ENCODE measurements around the gene LMAN1L.

DNA sequence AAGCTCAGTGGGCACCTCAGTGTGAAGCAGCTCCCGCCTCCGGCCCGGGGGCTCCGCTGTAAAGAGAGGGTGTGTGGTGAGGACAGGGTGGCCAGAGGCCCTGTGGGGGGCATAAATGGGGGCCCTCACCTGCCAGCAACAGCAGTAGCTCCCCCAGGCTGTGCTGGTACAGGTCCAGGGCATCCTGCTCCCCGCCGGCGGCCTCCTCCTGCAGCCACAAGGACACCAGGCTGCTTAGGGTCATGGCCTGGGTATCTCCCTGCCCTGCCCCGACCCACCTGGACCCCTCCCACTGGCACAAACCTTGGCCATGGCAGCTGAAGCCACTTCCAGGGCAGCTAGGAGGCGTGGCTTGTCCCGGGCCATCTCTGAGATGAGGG is 25.5 kb downstream of the LMAN1L start:
- TF ChIP-seq, protein P1, sequence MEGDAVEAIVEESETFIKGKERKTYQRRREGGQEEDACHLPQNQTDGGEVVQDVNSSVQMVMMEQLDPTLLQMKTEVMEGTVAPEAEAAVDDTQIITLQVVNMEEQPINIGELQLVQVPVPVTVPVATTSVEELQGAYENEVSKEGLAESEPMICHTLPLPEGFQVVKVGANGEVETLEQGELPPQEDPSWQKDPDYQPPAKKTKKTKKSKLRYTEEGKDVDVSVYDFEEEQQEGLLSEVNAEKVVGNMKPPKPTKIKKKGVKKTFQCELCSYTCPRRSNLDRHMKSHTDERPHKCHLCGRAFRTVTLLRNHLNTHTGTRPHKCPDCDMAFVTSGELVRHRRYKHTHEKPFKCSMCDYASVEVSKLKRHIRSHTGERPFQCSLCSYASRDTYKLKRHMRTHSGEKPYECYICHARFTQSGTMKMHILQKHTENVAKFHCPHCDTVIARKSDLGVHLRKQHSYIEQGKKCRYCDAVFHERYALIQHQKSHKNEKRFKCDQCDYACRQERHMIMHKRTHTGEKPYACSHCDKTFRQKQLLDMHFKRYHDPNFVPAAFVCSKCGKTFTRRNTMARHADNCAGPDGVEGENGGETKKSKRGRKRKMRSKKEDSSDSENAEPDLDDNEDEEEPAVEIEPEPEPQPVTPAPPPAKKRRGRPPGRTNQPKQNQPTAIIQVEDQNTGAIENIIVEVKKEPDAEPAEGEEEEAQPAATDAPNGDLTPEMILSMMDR (conservative IDR thresholded peaks at IDR 0.05; ENCODE audit: low read depth, low read length) = no peak
- TF ChIP-seq EZH2phosphoT487 (IDR thresholded peaks at IDR 0.05; ENCODE audit: borderline replicate concordance, low read length) (no peak), EZH2 (IDR thresholded peaks at IDR 0.05; ENCODE audit: low read length, unreplicated experiment) (no peak)

All from PC-3 (cell line).